AG20443 (cell line): ENCODE measurements around the gene MTSS2.

Experiments
- DNase-seq: peaks from one replicate; pipeline ENCODE4 v3.0.0; 2012; ENCODE audit warnings: low spot score, mixed read lengths

Gene MTSS2

GRCh38 chr16:70713824-70714223, 28.0 kb upstream of the MTSS2 start:
- no peak for DNase-seq

- DNase-seq, result no peak
Observed at GRCh38 chr16:70713342-70713741, 27.5 kb upstream of the MTSS2 start.

- no peak for DNase-seq
Observed at GRCh38 chr16:70712942-70713341, 27.1 kb upstream of the MTSS2 start.

- DNase-seq, result no peak
Observed at GRCh38 chr16:70712359-70712758, 26.5 kb upstream of the MTSS2 start.

- DNase-seq, result no peak
Observed at GRCh38 chr16:70711211-70712031, 25.6 kb upstream of the MTSS2 start.

- no peak for DNase-seq
Observed at GRCh38 chr16:70710422-70711210, 24.8 kb upstream of the MTSS2 start.

- no peak for DNase-seq
Observed at GRCh38 chr16:70709942-70710341, 24.1 kb upstream of the MTSS2 start.

GRCh38 chr16:70709457-70709856, 23.6 kb upstream of the MTSS2 start:
- no peak for DNase-seq

GRCh38 chr16:70708366-70709246, 22.8 kb upstream of the MTSS2 start:
- DNase-seq, result no peak

- DNase-seq, result peak; percentile 61
Observed at GRCh38 chr16:70706948-70707465, 21.2 kb upstream of the MTSS2 start.

- DNase-seq, result no peak
Observed at GRCh38 chr16:70705056-70705455, 19.2 kb upstream of the MTSS2 start.

- no peak for DNase-seq
Observed at GRCh38 chr16:70704586-70704985, 18.7 kb upstream of the MTSS2 start.

GRCh38 chr16:70703835-70704381, 18.1 kb upstream of the MTSS2 start:
- no peak for DNase-seq

GRCh38 chr16:70703041-70703834, 17.4 kb upstream of the MTSS2 start:
- peak; percentile 88 for DNase-seq

GRCh38 chr16:70702624-70703023, 16.8 kb upstream of the MTSS2 start:
- DNase-seq, result no peak

GRCh38 chr16:70701998-70702397, 16.1 kb upstream of the MTSS2 start:
- no peak for DNase-seq

- no peak for DNase-seq
Observed at GRCh38 chr16:70701596-70701995, 15.7 kb upstream of the MTSS2 start.

GRCh38 chr16:70701036-70701435, 15.2 kb upstream of the MTSS2 start:
- DNase-seq, result no peak

GRCh38 chr16:70700101-70701020, 14.5 kb upstream of the MTSS2 start:
- no peak for DNase-seq

- DNase-seq, result no peak
Observed at GRCh38 chr16:70699696-70700095, 13.8 kb upstream of the MTSS2 start.
